H1 (cell line): ENCODE measurements around the gene RNF133. TPM values are rescaled to one million over a fixed set of nuclear protein-coding genes. Genes with fewer than 3 reads are reported as not detected.

Source experiments
- CHD7 ChIP-seq: fragments of 300-600 bp; sonication (generic); IDR thresholded peaks from 2 replicates; pipeline ENCODE4 v1.7.1; 2012; ENCODE audit warnings: low read length, moderate library complexity, mild to moderate bottlenecking, inconsistent platforms; ENCODE audit not compliant: insufficient replicate concordance
- polyA plus RNA-seq, 7 experiments: library from polyadenylated mRNA; depleted of rRNA in 3 of 7; stranded (reverse) in 5 of 7; unstranded in 2 of 7; fragments of >200 nt in 5 of 7; fragments of 200-250 nt in 2 of 7; gene quantifications; 1 replicate in 5 of 7; 2 replicates in 1 of 7; 4 replicates in 1 of 7; pipeline versions ENCODE4 v1.2.1 to v1.2.3, GENCODE V29; 2011 to 2013; ENCODE audit warnings: missing spikeins in 2 of 7, mixed read lengths in 2 of 7
- total RNA-seq: library from RNA; stranded (reverse); fragmentation: NEBNext Ultra II Directional; extraction: Animal tissue kit (Norgen Biotek cat#: 25700); gene quantifications from 2 replicates; pipeline ENCODE4 v1.2.1, GENCODE V29; 2021

RNF133 gene
- total and polyA plus RNA-seq, 2 of the 8 experiments (the other 6 are each of a cell fraction or from before 2014, with no cell fraction given) = 0.09 to 0.39 TPM

DNA sequence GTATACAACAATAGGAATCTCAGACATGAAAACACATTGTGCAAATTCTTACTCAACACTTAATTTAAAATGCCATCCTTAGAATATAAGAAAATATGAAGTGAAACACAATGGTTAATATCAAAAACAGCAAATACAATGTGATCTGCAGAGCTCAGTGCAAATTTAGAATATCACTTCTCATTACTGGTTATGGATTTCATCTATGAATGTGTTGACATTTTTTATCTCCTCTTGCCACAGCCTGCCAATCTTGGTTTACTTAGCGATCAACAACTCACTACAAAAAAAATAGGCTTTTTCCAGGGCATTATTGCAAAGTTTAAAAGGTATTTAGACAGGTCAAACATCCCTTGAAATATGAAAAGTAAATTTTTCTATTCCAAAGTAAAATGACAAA is 28.8 kb upstream of the RNF133 start (continued):
- no peak for TF ChIP-seq CHD7
